ENCODE data around the gene PPIF.

DNA sequence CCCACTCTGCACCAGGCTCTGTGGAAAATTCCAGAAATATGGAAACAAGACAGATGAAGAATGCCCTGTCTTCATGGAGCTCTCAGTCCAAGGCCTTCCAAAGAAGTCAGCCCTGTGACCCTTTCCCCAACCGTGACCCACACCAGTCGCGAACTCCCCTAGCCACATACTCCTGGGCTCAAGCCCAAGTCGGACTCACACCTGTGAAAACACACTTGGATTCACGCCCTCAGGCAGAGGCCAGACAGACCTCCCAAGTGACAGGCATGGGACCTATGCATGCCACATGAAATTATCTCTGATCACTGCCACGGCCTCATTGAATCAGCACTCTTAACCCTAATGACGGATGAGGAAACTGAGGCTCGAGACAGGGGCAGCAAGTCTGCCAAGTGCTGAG, 55.7 kb downstream of the PPIF start:
- TF ChIP-seq, protein P1, sequence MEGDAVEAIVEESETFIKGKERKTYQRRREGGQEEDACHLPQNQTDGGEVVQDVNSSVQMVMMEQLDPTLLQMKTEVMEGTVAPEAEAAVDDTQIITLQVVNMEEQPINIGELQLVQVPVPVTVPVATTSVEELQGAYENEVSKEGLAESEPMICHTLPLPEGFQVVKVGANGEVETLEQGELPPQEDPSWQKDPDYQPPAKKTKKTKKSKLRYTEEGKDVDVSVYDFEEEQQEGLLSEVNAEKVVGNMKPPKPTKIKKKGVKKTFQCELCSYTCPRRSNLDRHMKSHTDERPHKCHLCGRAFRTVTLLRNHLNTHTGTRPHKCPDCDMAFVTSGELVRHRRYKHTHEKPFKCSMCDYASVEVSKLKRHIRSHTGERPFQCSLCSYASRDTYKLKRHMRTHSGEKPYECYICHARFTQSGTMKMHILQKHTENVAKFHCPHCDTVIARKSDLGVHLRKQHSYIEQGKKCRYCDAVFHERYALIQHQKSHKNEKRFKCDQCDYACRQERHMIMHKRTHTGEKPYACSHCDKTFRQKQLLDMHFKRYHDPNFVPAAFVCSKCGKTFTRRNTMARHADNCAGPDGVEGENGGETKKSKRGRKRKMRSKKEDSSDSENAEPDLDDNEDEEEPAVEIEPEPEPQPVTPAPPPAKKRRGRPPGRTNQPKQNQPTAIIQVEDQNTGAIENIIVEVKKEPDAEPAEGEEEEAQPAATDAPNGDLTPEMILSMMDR (optimal IDR thresholded peaks at IDR 0.05 in 1 of 3, IDR thresholded peaks at IDR 0.05 in 1 of 3, conservative IDR thresholded peaks at IDR 0.05 in 1 of 3; ENCODE audit: extremely low read depth in 1 of 3, insufficient read depth in 2 of 3, low read length in 3 of 3): no peak
- no peak for TF ChIP-seq EZH2 (IDR thresholded peaks at IDR 0.05; ENCODE audit: low read length)

All from keratinocyte (primary cell).